Prostate gland (tissue), 2 donors: ENCODE results near the gene PLSCR5.

Experiments
- CTCF ChIP-seq, 4 experiments: fragments of 200-600 bp in 2 of 4; fragments of 450-650 bp in 2 of 4; sonication (generic) in 2 of 4; IDR thresholded peaks; 1 replicate in 3 of 4; 2 replicates in 1 of 4; pipeline ENCODE4 v1.5.1; 2016 to 2019; ENCODE audit warnings: antibody characterized with exemption in 4 of 4, mild to moderate bottlenecking in 2 of 4, moderate library complexity in 2 of 4
- POLR2A ChIP-seq: fragments of 450-650 bp; IDR thresholded peaks from one replicate; pipeline ENCODE4 v1.6.1; 2016; ENCODE audit warnings: antibody characterized with exemption, mild to moderate bottlenecking
- POLR2AphosphoS5 ChIP-seq: sonication (generic); formaldehyde crosslinking; IDR thresholded peaks from one replicate; pipeline ENCODE4 v1.6.1; 2017; ENCODE audit warnings: antibody characterized with exemption

GRCh38 chr3:146611096-146611495 lies 6.0 kb upstream of the PLSCR5 start:
- no peak for TF ChIP-seq CTCF (IDR thresholded peaks at IDR 0.05)
- TF ChIP-seq POLR2AphosphoS5: no peak
- no peak for TF ChIP-seq POLR2A
